SW 1271 (cell line): Measurements from ENCODE around the gene FAM171A2.

ENCODE experiments used
- DNase-seq, 2 experiments: peaks; one replicate each; lab custom pipeline; 2025; lab: John Stamatoyannopoulos, UW

Gene FAM171A2

DNA sequence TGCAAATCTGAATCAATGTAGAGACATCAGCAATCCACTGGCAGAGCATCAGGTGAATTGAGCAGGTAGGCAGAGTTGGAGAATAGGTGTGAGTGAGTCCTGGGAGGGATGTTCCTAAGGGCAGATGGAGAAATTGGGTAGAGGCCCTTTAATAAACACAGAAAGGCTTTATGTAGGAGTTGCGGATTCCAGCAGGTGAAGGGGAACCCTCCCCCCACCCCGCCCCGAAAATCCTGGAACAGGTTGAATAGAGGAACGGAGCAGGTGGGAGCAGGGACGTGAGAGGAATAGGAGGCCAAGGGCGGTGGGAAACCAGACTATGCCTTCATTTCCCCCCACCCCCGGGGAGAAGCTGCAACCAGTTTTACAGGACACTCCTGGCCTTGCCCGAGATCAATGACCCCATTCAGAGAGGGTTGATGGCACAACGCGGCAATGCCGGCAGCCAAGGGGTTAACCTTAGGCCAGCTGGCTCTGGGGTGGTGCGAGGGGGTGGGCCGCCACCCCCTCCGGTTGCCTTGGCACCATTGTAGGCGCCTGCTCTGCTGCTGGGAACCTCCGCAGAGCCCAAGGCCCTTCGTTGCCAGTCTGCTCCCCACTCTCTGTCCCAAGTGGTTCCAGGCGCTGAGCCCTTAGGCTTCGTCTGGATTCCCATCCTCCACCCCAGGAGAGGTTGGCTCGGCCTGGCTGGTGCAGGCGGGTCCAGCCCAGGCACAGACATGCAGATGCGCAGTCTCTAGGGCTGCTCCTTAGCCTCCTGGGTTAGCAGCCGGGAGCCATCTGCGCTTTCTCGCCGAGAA lies 56.1 kb downstream of the FAM171A2 start:
- no peak for DNase-seq

- DNase-seq, result no peak
These were observed 59.0 kb downstream of the FAM171A2 start for GRCh38 chr17:44304651-44305050.
